K562 (cell line): Measurements from ENCODE around the gene HOXA10. TPM values are rescaled to one million over a fixed set of nuclear protein-coding genes. Genes with fewer than 3 reads are reported as not detected.

Experiments used
- ATAC-seq: fragments of 200-7000 bp; cut with Tn5 transposase; 3 replicates; pipeline ENCODE4 v1.9.1; 2020; ENCODE audit warnings: moderate library complexity
- BruUV-seq: library from RNA; stranded (reverse); fragments of 400-500 nt; replicated peaks from 2 replicates; lab custom pipeline; 2021; lab: Mats Ljungman, UMichigan
- CTCF ChIA-PET: fragments of 300-600 bp; formaldehyde crosslinking; extraction: SDS; loops from one replicate; lab custom pipeline; 2021; ENCODE audit warnings: low intra/inter-chr PET ratio; lab: Yijun Ruan, JAX
- POLR2A ChIA-PET: fragments of 300-600, 350-650 bp; sonication (Branson Sonifier 250); formaldehyde crosslinking; extraction: SDS; loops from one replicate; lab custom pipeline; 2021; ENCODE audit warnings: antibody characterized with exemption, inconsistent platforms; lab: Yijun Ruan, JAX
- DNase-seq, 4 experiments: peaks; one replicate each; pipeline versions ENCODE4 v3.0.0 to v3.0.0-alpha.2; 2011 to 2018; ENCODE audit warnings: low spot score in 3 of 4, mixed read lengths in 3 of 4; ENCODE audit errors: extremely low read depth in 1 of 4
- FAIRE-seq: peaks from 2 replicates; lab custom pipeline; 2011; peaks lifted over from hg19 to GRCh38; lab: Jason Lieb, UNC
- H2AFZ ChIP-seq: 2 replicates; pipeline ENCODE4 v1.6.0; 2011; ENCODE audit warnings: low read depth, low read length, control low read depth, inconsistent platforms
- H3K27ac ChIP-seq: fragments of 200-600 bp; 3 replicates; pipeline ENCODE4 v1.8.0; 2011; ENCODE audit warnings: low read depth, mild to moderate bottlenecking, control low read depth, inconsistent platforms, low read length, moderate library complexity, mixed read lengths; ENCODE audit errors: extremely low read depth
- H3K27me3 ChIP-seq, 2 experiments: fragments of 300-600 bp in 1 of 2; 2 replicates in 1 of 2; 3 replicates in 1 of 2; pipeline versions ENCODE4 v1.6.0 to v1.8.0; 2011; ENCODE audit warnings: inconsistent platforms in 2 of 2, low read length in 2 of 2, mild to moderate bottlenecking in 1 of 2, mixed read lengths in 1 of 2, moderate library complexity in 1 of 2; ENCODE audit not compliant: control insufficient read depth in 2 of 2, insufficient read depth in 2 of 2
- H3K36me3 ChIP-seq: fragments of 300-600 bp; 3 replicates; pipeline ENCODE4 v1.8.0; 2011; ENCODE audit warnings: mild to moderate bottlenecking, low read length, inconsistent platforms; ENCODE audit not compliant: control insufficient read depth, insufficient read depth
- H3K4me1 ChIP-seq, 2 experiments: fragments of 200-600 bp in 1 of 2; replicated peaks in 1 of 2; 2 replicates in 1 of 2; 3 replicates in 1 of 2; pipeline versions ENCODE4 v1.5.1 to v1.8.0; 2011; ENCODE audit warnings: inconsistent platforms in 2 of 2, low read length in 2 of 2, mild to moderate bottlenecking in 1 of 2, mixed read lengths in 1 of 2, moderate library complexity in 1 of 2; ENCODE audit not compliant: control insufficient read depth in 2 of 2, insufficient read depth in 2 of 2
- H3K4me2 ChIP-seq: 2 replicates; pipeline ENCODE4 v1.6.1; 2011; ENCODE audit warnings: low read length, control low read depth, inconsistent platforms, mixed read lengths; ENCODE audit not compliant: insufficient read depth
- H3K4me3 ChIP-seq: fragments of 200-600 bp; sonication (generic), shearing (Covaris generic); 2 replicates; pipeline ENCODE4 v1.5.1; 2016; ENCODE audit warnings: control low read depth, inconsistent platforms
- H3K79me2 ChIP-seq: fragments of 200-600 bp; 3 replicates; pipeline ENCODE4 v1.8.0; 2011; ENCODE audit warnings: low read length, inconsistent platforms; ENCODE audit not compliant: control insufficient read depth, insufficient read depth
- H3K9ac ChIP-seq, 2 experiments: 2 replicates each; pipeline versions ENCODE4 v1.6.0 to v1.6.1; 2011; ENCODE audit warnings: low read depth in 2 of 2, low read length in 2 of 2, control low read depth in 1 of 2, inconsistent platforms in 1 of 2, mild to moderate bottlenecking in 1 of 2, mixed read lengths in 1 of 2; ENCODE audit not compliant: insufficient read depth in 1 of 2
- H3K9me1 ChIP-seq: one replicate; pipeline ENCODE4 v1.6.0; 2011; ENCODE audit warnings: inconsistent platforms, mild to moderate bottlenecking, low read length, moderate library complexity; ENCODE audit not compliant: control insufficient read depth, insufficient read depth
- H3K9me3 ChIP-seq: replicated peaks from 2 replicates; pipeline ENCODE4 v1.5.1; 2011; ENCODE audit warnings: low read depth, low read length, inconsistent platforms; ENCODE audit not compliant: control insufficient read depth, insufficient read depth
- H4K20me1 ChIP-seq: replicated peaks from 2 replicates; pipeline ENCODE4 v1.6.1; 2011; ENCODE audit warnings: low read length, inconsistent platforms, mixed read lengths; ENCODE audit not compliant: control insufficient read depth, insufficient read depth
- DDX20 ChIP-seq: fragments of 450-650 bp; IDR thresholded peaks from 2 replicates; pipeline ENCODE4 v1.6.1; 2016; ENCODE audit warnings: missing genetic modification characterization, low read depth, mild to moderate bottlenecking, missing compliant biosample characterization, moderate library complexity
- KHSRP ChIP-seq: fragments of 450-650 bp; IDR thresholded peaks from 2 replicates; pipeline ENCODE4 v1.6.1; 2017
- RBM17 ChIP-seq: fragments of 200-400 bp; formaldehyde crosslinking; IDR thresholded peaks from 2 replicates; pipeline ENCODE4 v1.6.1; 2017; ENCODE audit warnings: low read depth, mild to moderate bottlenecking, low read length, borderline replicate concordance
- THRAP3 ChIP-seq: fragments of 450-650 bp; IDR thresholded peaks from 2 replicates; pipeline ENCODE4 v1.6.1; 2016; ENCODE audit warnings: mild to moderate bottlenecking, inconsistent platforms, borderline replicate concordance
- ZBTB7A ChIP-seq: IDR thresholded peaks from 2 replicates; pipeline ENCODE4 v1.6.1; 2011; ENCODE audit warnings: low read depth, mild to moderate bottlenecking, low read length, moderate library complexity, borderline replicate concordance; ENCODE audit not compliant: control insufficient read depth
- ZNF398 ChIP-seq: fragments of 250-450 bp; sonication (Bioruptor Pico); IDR thresholded peaks from 2 replicates; pipeline ENCODE4 v1.8.0; 2021; ENCODE audit warnings: moderate library complexity, mild to moderate bottlenecking, inconsistent platforms
- ZNF76 ChIP-seq: fragments of 250-450 bp; sonication (Bioruptor Pico); IDR thresholded peaks from 2 replicates; pipeline ENCODE4 v1.4.0; 2020; ENCODE audit warnings: mild to moderate bottlenecking, moderate library complexity, borderline replicate concordance
- WGBS: fragments of 100-300 bp; shearing (Covaris generic); methylation state at CpG from one replicate; pipeline ENCODE4 v1.1.6; 2016; ENCODE audit warnings: low coverage, mixed read lengths; ENCODE audit not compliant: insufficient coverage; ENCODE audit errors: missing lambda C conversion rate; 5-methylcytosine and 5-hydroxymethylcytosine counted together
- in situ Hi-C: fragments of 300-500 bp; cut with MboI; formaldehyde crosslinking; loops from 4 replicates; pipeline ENCODE4 v1.15.0; 2018; ENCODE audit warnings: inconsistent platforms, mixed read lengths
- intact Hi-C: fragments of 100-400 bp; cut with micrococcal nuclease; formaldehyde crosslinking; loops from 2 replicates; pipeline ENCODE4 v1.14.2; 2022
- polyA plus RNA-seq, 8 experiments: library from polyadenylated mRNA; depleted of rRNA in 4 of 8; stranded (reverse) in 5 of 8; unstranded in 3 of 8; fragments of >200 nt; fragmentation: Nextera tagmentation in 2 of 8; fragmentation: Illumina TruSeq in 1 of 8; extraction: Ambion mirVana in 2 of 8; extraction: Trizol in 1 of 8; gene quantifications; 2 replicates each; pipeline versions ENCODE4 v1.2.1 to v1.2.3, GENCODE V29; 2011 to 2014; ENCODE audit warnings: inconsistent platforms in 1 of 8, missing spikeins in 1 of 8
- total RNA-seq, 7 experiments: library from RNA; depleted of rRNA in 6 of 7; stranded (reverse); fragments of >200 nt in 6 of 7; fragmentation: Illumina TruSeq in 2 of 7; extraction: Trizol in 2 of 7; gene quantifications; 2 replicates each; pipeline versions ENCODE4 v1.2.1 to v1.2.3, GENCODE V29; 2011 to 2021; ENCODE audit warnings: low replicate concordance in 1 of 7

HOXA10 gene
- total and polyA plus RNA-seq, 9 of the 15 experiments (the other 6 are each of a cell fraction or from before 2014, with no cell fraction given): not detected

- TF ChIP-seq KHSRP: no peak
Observed at GRCh38 chr7:27192546-27193334, 18.6 kb upstream of the HOXA10 start (continued).

GRCh38 chr7:27191833-27192545 lies 17.9 kb upstream of the HOXA10 start:
- no peak for TF ChIP-seq DDX20 (tag)
- no peak for TF ChIP-seq ZNF76 (CRISPR knock-in tag)
- TF ChIP-seq THRAP3: no peak
- no peak for TF ChIP-seq ZNF398 (CRISPR knock-in tag)
- TF ChIP-seq ZBTB7A: no peak
- no peak for TF ChIP-seq RBM17
- Histone ChIP-seq H3K27ac (no peak overlapping the region), H3K4me3 (no peak overlapping the region), H3K36me3 (no peaks in the 10 kb centered on the region), H3K4me2 (no peak overlapping the region), H3K9ac (no peak overlapping the region), H3K79me2 (no peaks in the 10 kb centered on the region), H4K20me1 (no peaks in the 10 kb centered on the region), H3K9me3 (no peaks in the 10 kb centered on the region), H2AFZ (no peak overlapping the region), H3K9me1 (no peaks in the 10 kb centered on the region), H3K4me1 (peaks cover 0 to 18% of the 10 kb centered on the region in 2 experiments; a peak in 2 of 5 replicates), H3K27me3 (peaks cover 28 to 59% of the 10 kb centered on the region in 2 experiments)
- POLR2A ChIA-PET: no interaction called here
- 9% methylated on average over 31 of the region's 42 CpGs for WGBS
- no TSS peak for BruUV-seq
- CTCF ChIA-PET: no interaction called here
- in situ Hi-C loops (no loop called here), intact Hi-C loops (no loop called here)
- no peak for DNase-seq
- FAIRE-seq: no peak
- ATAC-seq: no peak
